Measurements from ENCODE around the gene GCNT2. TPM values are rescaled to one million over a fixed set of nuclear protein-coding genes. Genes with fewer than 3 reads are reported as not detected.

The GCNT2 gene
- total RNA-seq, 6 experiments from 2014 or later: 6.6 to 10.5 (median 9.3) TPM

GRCh38 chr6:10621847-10622246, 100.7 kb downstream of the GCNT2 start:
- Histone ChIP-seq H3K4me3 (no peak overlapping the region), H3K27me3 (no peaks in the 10 kb centered on the region), H3K27ac (no peak overlapping the region), H3K9me3 (no peaks in the 10 kb centered on the region), H3K36me3 (peaks cover 0 to 8% (median 0%) of the 10 kb centered on the region in 4 donors), H3K4me1 (no peaks in the 10 kb centered on the region)
- intact Hi-C loops (cut with DNase I): no loop called here
- WGBS (ENCODE audit: insufficient coverage, low coverage, low lambda C conversion rate, missing lambda C conversion rate): 87% methylated on average over 4 of the region's 4 CpGs
- no peak for TF ChIP-seq POLR2A (IDR thresholded peaks at IDR 0.05)
- TF ChIP-seq CTCF (IDR thresholded peaks at IDR 0.05): no peak
- DNase-seq (no peak), ATAC-seq (no peak)

- no peaks in the 10 kb centered on the region for H3K9me3 ChIP-seq
- no peak overlapping the region for H3K4me3 ChIP-seq
- H3K27me3 ChIP-seq: no peaks in the 10 kb centered on the region
- no peak overlapping the region for H3K27ac ChIP-seq
- no peaks in the 10 kb centered on the region for H3K4me1 ChIP-seq
- ATAC-seq: no peak
- WGBS (ENCODE audit: insufficient coverage, low coverage, low lambda C conversion rate, missing lambda C conversion rate): 82% methylated on average over 5 of the region's 5 CpGs
- no peak for DNase-seq
- TF ChIP-seq CTCF (IDR thresholded peaks at IDR 0.05) (no peak), POLR2A (IDR thresholded peaks at IDR 0.05) (no peak)
- H3K36me3 ChIP-seq: peaks cover 0 to 16% (median 1%) of the 10 kb centered on the region in 4 donors
- intact Hi-C loops (cut with DNase I): no loop called here
Observed at GRCh38 chr6:10624836-10625235, 103.7 kb downstream of the GCNT2 start.

- H3K9me3 ChIP-seq: no peaks in the 10 kb centered on the region
- TF ChIP-seq POLR2A (IDR thresholded peaks at IDR 0.05) (no peak), CTCF (IDR thresholded peaks at IDR 0.05) (no peak)
- WGBS (ENCODE audit: insufficient coverage, low coverage, low lambda C conversion rate, missing lambda C conversion rate): 79% methylated on average over 5 of the region's 9 CpGs
- DNase-seq (no peak), ATAC-seq (no peak)
- no peaks in the 10 kb centered on the region for H3K27me3 ChIP-seq
- H3K4me1 ChIP-seq: no peaks in the 10 kb centered on the region
- H3K36me3 ChIP-seq: peaks cover 0 to 16% (median 1%) of the 10 kb centered on the region in 4 donors
- H3K4me3 ChIP-seq: no peak overlapping the region
- no peak overlapping the region for H3K27ac ChIP-seq
- intact Hi-C loops (cut with DNase I): no loop called here
Observed at GRCh38 chr6:10626154-10626741, 105.1 kb downstream of the GCNT2 start.

- H3K9me3 ChIP-seq: no peaks in the 10 kb centered on the region
- no peaks in the 10 kb centered on the region for H3K27me3 ChIP-seq
- whole genome bisulfite sequencing (ENCODE audit: insufficient coverage, low coverage, low lambda C conversion rate, missing lambda C conversion rate): 100% methylated on average over 1 of the region's 1 CpG
- no peak for ATAC-seq
- no peak for DNase-seq
- peaks cover 0 to 16% (median 1%) of the 10 kb centered on the region in 4 donors for H3K36me3 ChIP-seq
- intact Hi-C loops (cut with DNase I): no loop called here
- TF ChIP-seq CTCF (IDR thresholded peaks at IDR 0.05) (no peak), POLR2A (IDR thresholded peaks at IDR 0.05) (no peak)
- no peak overlapping the region for H3K27ac ChIP-seq
- H3K4me3 ChIP-seq: no peak overlapping the region
- no peaks in the 10 kb centered on the region for H3K4me1 ChIP-seq
Observed at GRCh38 chr6:10627800-10628199, 106.6 kb downstream of the GCNT2 start.
